Dermis microvascular lymphatic vessel endothelial cell (primary cell): ENCODE results near the gene ASB5. TPM values are rescaled to one million over a fixed set of nuclear protein-coding genes. Genes with fewer than 3 reads are reported as not detected.

ENCODE experiments used
- total RNA-seq: library from RNA; depleted of rRNA; stranded (reverse); fragments of >200 nt; gene quantifications from 2 replicates; pipeline ENCODE4 v1.2.1, GENCODE V29; 2014

ASB5 gene
- total RNA-seq, 1 donor from 2014 or later, result not detected

Other genes with a start within 250 kb of the ASB5 start
- under 0.01 TPM in 2 replicates for gene WDR17, start 203.4 kb downstream of the ASB5 start, total RNA-seq
- gene SPATA4, start 73.6 kb downstream of the ASB5 start, total RNA-seq, result not detected in 2 replicates
- 101 and 108 TPM in 2 replicates for gene SPCS3, start 50.7 kb upstream of the ASB5 start, total RNA-seq